GM23338 (cell line): ENCODE measurements around the gene DYSF. TPM values are rescaled to one million over a fixed set of nuclear protein-coding genes. Genes with fewer than 3 reads are reported as not detected.

Experiments
- EZH2 ChIP-seq: fragments of 200-600 bp; sonication (generic); IDR thresholded peaks from one replicate; pipeline ENCODE4 v1.8.0; 2017; ENCODE audit warnings: antibody characterized with exemption, mild to moderate bottlenecking, low read depth; ENCODE audit not compliant: unreplicated experiment
- EZH2phosphoT487 ChIP-seq: fragments of 200-600 bp; sonication (generic); IDR thresholded peaks from one replicate; pipeline ENCODE4 v1.8.1; 2018; ENCODE audit warnings: antibody characterized with exemption; ENCODE audit not compliant: unreplicated experiment
- NANOG ChIP-seq: IDR thresholded peaks from 2 replicates; pipeline ENCODE4 v1.6.1; 2016; ENCODE audit warnings: antibody characterized with exemption, borderline replicate concordance
- STAT1 ChIP-seq: IDR thresholded peaks from one replicate; pipeline ENCODE4 v1.6.1; 2016; ENCODE audit warnings: antibody characterized with exemption; ENCODE audit not compliant: unreplicated experiment
- ZNF331 ChIP-seq: fragments of 250-450 bp; sonication (Bioruptor Pico); IDR thresholded peaks from 2 replicates; pipeline ENCODE4 v1.5.0; 2020; ENCODE audit warnings: low read depth, mild to moderate bottlenecking, moderate library complexity
- polyA plus RNA-seq: library from polyadenylated mRNA; unstranded; fragments of >200 nt; fragmentation: Nextera tagmentation; extraction: Ambion mirVana; gene quantifications from 2 replicates; pipeline ENCODE4 v1.2.1, GENCODE V29; 2016
- total RNA-seq: library from RNA; depleted of rRNA; stranded (reverse); fragments of >200 nt; shearing (Covaris generic); gene quantifications from 2 replicates; pipeline ENCODE4 v1.2.3, GENCODE V29; 2014
- TF ChIP-seq, protein P1 (sequence below): fragments of 250-450 bp; sonication (Bioruptor Pico); IDR thresholded peaks from 2 replicates; pipeline ENCODE4 v1.5.0; 2020; ENCODE audit warnings: mild to moderate bottlenecking, moderate library complexity
- TF ChIP-seq, protein P2 (sequence below): IDR thresholded peaks from one replicate; pipeline ENCODE4 v1.6.1; 2018; ENCODE audit warnings: antibody characterized with exemption; ENCODE audit not compliant: unreplicated experiment

Gene DYSF
- total and polyA plus RNA-seq, 2 experiments from 2014 or later, result 7.3 to 21.3 TPM

DNA sequence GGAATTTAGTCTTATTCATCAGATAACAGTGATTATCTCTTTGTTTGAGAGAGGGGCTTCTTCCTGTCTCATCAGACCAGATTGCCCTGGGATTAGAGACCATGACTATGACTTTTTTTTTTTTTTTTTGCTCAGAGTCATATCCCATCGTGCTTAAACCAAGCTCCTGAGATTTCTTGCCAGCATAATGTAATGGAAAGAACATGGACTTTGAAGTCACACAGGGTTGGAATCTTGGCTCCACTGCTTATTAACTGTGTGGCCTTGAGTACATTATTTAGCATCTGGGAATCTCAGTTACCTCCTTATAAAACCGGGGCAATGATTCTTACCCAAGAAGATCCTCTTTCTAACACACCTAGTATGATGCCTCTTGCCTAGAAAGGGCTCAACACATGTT lies 268.3 kb downstream of the DYSF start (continued):
- TF ChIP-seq, protein P1, sequence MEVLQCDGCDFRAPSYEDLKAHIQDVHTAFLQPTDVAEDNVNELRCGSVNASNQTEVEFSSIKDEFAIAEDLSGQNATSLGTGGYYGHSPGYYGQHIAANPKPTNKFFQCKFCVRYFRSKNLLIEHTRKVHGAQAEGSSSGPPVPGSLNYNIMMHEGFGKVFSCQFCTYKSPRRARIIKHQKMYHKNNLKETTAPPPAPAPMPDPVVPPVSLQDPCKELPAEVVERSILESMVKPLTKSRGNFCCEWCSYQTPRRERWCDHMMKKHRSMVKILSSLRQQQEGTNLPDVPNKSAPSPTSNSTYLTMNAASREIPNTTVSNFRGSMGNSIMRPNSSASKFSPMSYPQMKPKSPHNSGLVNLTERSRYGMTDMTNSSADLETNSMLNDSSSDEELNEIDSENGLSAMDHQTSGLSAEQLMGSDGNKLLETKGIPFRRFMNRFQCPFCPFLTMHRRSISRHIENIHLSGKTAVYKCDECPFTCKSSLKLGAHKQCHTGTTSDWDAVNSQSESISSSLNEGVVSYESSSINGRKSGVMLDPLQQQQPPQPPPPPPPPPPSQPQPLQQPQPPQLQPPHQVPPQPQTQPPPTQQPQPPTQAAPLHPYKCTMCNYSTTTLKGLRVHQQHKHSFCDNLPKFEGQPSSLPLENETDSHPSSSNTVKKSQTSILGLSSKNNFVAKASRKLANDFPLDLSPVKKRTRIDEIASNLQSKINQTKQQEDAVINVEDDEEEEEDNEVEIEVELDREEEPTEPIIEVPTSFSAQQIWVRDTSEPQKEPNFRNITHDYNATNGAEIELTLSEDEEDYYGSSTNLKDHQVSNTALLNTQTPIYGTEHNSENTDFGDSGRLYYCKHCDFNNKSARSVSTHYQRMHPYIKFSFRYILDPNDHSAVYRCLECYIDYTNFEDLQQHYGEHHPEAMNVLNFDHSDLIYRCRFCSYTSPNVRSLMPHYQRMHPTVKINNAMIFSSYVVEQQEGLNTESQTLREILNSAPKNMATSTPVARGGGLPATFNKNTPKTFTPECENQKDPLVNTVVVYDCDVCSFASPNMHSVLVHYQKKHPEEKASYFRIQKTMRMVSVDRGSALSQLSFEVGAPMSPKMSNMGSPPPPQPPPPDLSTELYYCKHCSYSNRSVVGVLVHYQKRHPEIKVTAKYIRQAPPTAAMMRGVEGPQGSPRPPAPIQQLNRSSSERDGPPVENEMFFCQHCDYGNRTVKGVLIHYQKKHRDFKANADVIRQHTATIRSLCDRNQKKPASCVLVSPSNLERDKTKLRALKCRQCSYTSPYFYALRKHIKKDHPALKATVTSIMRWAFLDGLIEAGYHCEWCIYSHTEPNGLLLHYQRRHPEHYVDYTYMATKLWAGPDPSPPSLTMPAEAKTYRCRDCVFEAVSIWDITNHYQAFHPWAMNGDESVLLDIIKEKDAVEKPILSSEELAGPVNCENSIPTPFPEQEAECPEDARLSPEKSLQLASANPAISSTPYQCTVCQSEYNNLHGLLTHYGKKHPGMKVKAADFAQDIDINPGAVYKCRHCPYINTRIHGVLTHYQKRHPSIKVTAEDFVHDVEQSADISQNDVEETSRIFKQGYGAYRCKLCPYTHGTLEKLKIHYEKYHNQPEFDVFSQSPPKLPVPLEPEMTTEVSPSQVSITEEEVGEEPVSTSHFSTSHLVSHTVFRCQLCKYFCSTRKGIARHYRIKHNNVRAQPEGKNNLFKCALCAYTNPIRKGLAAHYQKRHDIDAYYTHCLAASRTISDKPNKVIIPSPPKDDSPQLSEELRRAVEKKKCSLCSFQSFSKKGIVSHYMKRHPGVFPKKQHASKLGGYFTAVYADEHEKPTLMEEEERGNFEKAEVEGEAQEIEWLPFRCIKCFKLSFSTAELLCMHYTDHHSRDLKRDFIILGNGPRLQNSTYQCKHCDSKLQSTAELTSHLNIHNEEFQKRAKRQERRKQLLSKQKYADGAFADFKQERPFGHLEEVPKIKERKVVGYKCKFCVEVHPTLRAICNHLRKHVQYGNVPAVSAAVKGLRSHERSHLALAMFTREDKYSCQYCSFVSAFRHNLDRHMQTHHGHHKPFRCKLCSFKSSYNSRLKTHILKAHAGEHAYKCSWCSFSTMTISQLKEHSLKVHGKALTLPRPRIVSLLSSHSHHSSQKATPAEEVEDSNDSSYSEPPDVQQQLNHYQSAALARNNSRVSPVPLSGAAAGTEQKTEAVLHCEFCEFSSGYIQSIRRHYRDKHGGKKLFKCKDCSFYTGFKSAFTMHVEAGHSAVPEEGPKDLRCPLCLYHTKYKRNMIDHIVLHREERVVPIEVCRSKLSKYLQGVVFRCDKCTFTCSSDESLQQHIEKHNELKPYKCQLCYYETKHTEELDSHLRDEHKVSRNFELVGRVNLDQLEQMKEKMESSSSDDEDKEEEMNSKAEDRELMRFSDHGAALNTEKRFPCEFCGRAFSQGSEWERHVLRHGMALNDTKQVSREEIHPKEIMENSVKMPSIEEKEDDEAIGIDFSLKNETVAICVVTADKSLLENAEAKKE (CRISPR knock-in tag), result no peak
- TF ChIP-seq NANOG (no peak), STAT1 (no peak), EZH2 (no peak), EZH2phosphoT487 (no peak), ZNF331 (no peak)
- TF ChIP-seq, protein P2, sequence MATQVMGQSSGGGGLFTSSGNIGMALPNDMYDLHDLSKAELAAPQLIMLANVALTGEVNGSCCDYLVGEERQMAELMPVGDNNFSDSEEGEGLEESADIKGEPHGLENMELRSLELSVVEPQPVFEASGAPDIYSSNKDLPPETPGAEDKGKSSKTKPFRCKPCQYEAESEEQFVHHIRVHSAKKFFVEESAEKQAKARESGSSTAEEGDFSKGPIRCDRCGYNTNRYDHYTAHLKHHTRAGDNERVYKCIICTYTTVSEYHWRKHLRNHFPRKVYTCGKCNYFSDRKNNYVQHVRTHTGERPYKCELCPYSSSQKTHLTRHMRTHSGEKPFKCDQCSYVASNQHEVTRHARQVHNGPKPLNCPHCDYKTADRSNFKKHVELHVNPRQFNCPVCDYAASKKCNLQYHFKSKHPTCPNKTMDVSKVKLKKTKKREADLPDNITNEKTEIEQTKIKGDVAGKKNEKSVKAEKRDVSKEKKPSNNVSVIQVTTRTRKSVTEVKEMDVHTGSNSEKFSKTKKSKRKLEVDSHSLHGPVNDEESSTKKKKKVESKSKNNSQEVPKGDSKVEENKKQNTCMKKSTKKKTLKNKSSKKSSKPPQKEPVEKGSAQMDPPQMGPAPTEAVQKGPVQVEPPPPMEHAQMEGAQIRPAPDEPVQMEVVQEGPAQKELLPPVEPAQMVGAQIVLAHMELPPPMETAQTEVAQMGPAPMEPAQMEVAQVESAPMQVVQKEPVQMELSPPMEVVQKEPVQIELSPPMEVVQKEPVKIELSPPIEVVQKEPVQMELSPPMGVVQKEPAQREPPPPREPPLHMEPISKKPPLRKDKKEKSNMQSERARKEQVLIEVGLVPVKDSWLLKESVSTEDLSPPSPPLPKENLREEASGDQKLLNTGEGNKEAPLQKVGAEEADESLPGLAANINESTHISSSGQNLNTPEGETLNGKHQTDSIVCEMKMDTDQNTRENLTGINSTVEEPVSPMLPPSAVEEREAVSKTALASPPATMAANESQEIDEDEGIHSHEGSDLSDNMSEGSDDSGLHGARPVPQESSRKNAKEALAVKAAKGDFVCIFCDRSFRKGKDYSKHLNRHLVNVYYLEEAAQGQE, result no peak
